Measurements from ENCODE around the gene SLC19A1.

SLC19A1 gene

DNA sequence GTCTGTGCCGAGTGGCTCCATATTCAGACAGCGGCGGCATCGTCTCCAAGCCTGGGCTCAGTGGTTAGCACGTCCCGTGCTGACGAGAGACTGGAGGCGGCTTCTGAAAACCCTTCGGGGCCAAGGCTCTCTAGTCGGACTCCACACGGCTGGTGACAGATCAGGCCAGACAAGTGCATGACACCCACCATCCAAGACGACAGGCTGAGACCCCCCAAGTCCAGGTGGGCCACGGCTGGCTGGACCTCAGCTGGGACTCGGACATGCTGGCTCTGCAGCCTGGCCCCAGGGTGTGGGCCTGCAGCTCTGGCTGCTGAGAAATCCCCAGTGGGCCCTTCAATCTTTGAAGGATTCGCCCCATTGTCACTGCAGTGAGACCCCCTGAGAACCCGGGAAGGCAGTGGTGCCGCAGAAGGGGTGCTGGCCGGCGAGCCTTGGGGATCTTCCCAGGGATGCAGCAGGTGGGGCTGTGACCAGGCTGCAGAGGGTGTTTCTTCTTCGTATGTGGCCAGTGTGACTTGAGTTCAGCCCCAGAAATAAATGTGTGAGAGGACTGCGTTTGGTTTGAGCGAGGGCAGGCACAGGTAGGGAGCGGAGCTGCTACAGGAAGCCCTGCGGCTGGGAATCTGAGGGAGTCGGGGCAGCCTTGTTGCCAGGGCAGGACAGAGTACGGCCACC, 15.9 kb upstream of the SLC19A1 start:
- no peak for DNase-seq (ENCODE audit: low spot score)

DNA sequence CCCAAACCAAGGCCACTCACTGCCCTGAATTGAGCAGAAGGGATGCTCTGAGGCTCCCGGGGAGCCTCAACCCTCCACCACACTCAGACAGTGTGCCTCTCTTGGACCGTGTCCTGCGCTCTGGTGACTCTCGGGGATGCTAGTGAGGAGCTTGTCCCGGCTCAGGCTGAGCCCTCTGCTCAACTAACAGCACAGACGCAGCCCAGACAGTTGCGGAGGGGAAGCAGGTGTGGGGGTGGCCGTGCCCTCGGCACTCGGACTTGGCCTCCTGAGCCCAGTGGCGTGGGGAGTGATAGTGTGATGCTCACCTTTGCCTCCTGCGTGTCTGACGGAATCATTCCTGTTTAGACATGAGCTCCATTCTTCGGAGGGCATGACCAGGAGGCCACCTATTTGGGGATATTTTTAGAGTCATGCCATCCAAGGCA, 15.4 kb upstream of the SLC19A1 start:
- DNase-seq (ENCODE audit: low spot score) = no peak

DNA sequence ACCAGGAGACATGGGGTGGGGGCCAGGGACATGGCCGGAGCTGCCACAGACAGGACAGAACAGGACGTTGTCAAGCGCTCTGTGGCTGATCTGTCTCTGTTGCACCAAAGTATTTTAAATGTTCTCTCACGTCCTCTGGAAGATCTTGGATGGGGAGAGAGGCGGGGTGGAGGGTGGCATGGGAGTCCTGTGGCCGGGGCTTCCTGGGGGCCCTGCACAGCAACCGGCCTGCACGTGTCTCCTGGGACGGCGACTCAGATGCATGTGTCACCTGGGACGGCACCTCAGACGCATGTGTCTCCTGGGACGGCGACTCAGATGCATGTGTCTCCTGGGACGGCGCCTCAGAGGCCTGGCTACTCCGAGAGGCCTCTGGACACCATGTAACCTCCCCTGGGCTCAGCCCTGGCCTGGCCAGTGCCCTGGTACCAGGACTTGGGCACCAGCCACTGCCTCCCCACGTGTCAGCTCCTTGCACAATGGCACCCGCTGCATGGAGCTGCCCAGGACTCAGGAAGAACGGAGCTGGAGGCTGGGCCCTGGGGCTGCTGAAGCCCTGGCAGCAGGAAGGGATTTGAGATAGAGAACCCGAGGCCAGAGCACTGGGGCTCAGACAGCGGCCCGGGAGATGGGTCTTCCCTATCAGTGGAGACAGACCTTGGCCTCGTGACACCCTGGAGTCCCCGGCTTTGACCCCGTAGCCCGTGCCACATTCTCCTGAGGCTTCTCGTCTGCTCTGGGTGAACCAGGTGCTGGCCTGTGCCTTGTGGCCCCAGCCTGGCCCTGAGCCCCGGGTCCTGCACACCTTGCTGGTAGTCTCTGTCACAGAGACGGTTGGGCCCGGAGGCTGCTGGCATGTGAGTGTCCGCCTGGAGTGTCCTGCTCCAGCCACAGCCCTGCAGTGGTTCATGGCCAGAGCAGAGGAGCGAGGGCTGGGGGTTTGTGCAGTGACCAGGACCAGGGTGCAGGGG, 14.7 kb upstream of the SLC19A1 start:
- no peak for DNase-seq (ENCODE audit: low spot score)

DNA sequence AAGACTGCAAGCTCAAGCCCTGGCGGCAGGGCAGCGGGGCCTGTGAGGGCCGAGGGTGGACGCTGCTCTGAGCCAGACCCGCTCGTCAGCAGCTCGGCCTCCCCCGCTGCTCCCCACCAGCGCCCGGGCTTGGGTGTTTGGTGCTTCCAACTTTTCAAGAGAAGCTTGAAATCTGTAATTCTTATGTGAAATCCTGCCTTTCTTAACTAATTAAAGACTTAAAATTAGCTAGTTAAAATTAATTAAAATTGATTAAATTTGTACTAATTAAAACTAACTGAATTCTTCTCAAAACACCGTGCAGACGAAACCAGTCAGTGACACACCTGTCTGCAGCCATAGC, 14.0 kb upstream of the SLC19A1 start:
- DNase-seq (ENCODE audit: low spot score) = no peak

DNA sequence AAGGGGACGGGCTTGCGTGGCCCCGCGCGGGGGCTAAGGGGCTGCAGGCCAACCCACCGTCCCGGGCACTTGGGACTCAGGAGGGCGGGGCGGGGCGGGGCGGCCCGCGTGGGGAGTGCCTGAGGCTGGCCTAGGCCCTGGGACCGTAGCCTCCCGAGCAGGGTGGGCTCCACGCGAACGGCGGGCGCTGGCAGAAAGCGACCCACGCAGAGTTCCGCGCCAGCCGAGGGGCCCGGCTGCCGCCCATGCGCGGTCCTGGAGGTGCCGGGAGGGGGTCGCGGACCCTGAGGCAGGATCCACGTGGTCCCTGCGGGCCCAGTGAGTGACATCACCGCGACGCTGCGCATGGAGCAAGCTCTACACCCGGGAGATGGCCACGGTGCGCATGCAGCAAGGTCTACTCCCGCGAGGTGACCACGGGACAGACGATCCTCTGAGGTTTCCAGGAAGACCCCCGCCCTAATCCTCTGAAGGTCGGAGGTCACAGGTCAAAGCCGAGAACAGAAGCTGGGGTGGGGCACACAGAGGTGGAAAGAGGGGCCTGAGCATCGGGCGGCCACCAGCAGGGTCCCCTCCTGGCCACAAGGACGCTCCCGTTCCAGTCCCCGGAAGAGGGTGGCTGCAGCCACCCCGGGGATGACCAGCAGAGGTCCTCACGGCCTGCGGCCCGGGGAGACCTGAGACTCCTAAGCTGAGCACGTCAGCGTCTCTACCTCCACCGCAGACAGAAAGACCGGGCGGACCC, 13.5 kb upstream of the SLC19A1 start:
- peak; percentile 70 for DNase-seq (ENCODE audit: low spot score)

DNA sequence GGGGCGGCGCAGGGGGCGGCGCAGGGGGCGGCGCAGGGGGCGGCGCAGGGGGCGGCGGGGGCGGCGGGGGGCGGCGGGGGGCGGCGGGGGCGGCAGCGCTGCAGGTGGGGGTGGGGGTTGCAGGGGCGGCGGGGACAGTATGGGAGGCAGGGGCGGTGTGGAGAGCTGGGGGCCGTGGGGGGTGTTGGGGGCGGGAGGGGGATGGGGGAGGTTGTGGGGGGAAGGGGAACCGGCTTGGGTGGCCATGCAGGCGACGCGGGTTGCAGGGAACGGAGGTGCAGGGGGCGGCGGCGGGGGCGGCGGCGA, 13.0 kb upstream of the SLC19A1 start:
- no peak for DNase-seq (ENCODE audit: low spot score)

DNA sequence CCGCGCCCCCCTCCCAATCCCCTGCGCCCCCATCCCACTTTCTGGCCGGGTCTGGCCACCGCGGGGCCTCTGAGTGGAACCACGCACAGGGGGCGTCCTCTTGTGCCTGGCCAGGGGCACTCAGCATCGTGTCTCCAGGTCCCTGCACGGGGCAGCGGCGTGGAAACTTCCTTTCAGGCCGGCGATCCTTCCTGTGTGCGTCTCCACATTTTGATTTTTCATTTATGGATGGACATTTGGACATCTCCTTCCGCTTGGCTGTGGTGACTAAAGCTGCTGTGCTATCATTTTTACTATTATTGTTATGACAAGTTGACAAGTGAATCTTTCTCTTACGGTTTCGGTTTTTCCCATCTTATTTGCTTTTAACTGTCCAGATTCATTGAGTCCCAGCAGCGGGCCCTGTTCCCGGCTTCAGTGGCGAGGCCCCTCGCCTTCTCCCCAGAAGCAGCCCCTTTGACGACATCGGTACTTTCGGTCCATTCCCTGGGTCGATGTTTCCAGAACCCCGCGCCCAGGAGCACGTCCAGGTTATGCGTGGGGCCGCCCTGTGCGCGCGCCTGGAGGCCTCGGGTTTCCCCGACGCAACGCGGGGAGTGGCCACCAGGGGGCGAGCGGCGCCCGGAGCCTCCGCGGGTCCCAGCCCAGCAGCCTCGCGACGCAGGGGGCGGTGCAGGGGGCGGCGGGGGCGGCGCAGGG, 12.4 kb upstream of the SLC19A1 start:
- DNase-seq (ENCODE audit: low spot score) = peak; percentile 85

DNA sequence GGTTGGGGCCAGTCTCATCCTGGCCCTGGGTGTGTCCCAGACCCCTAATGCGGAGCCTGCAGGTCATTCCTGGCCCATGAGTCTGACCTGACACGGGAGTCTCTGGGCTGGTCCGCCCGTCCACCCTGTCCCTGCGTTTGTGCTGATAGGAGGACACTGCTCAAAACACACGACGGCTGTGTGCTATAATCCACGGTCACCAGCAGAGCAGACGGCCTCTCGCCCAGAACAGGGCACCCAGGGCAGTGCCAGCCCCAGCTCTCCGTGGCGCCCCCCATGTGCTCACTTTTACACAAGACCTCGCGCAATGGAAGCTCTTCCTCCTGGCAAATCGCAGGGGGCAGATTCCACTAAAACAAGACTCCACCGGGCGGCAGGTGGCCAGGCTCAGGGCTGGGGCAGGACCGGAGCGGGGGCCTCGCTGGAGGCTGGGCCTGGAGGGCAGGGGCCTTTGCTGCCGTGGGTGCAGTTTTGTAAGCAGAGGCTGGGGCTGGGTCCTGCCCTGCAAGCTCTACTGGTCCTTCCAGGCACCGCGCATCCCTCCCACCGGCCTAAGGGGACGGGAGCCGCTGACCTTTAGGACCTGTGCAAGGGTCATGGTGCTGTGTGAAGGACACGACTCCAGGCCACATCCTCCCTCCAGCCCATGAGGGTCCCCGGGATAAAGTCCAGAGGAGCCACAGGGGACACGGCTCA, 10.6 kb upstream of the SLC19A1 start:
- DNase-seq (ENCODE audit: low spot score) = no peak

DNA sequence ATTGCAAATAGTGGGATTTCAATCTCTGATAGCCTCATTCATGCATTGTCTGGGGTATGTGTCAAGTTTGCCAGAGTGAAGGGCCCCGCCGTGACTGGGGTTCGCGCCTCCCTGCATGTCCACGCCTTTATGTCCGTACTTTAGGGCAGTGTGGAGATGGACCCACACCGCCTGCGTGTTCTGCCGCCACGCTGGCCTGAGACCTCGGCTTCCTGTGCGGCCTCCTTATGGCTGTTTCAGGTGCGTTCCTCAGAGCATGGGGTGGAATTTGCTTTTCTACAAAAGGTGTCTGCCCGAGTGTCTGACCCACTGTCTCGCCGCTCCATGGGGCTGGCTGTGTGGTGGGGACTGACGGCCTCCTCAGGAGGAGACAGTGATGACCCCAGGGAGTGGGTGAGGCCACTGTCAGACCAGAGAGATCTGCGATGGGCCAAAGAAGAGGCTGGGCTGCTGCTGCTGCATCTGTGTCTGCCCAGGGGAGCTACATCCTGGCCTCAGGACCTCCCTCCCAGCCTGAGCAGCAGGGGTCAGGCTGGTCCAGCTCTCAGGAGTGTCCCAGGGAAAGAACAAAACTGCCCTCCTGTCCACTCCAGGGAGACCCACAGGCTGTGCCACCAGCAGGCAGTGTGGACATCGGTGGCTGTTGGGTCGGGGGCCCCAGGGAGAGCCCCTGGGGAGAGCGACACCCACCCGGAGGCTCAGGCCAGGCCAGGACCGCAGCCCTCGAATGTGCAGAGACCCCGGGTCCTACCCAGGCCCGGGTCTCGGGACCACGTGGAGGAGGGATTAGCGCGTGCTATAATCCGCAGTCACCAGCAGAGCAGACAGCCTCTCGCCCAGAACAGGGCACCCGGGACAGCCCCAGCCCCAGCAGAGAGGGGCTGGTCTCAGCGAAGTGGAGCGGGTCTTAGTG, 9.8 kb upstream of the SLC19A1 start:
- DNase-seq (ENCODE audit: low spot score) = no peak

DNA sequence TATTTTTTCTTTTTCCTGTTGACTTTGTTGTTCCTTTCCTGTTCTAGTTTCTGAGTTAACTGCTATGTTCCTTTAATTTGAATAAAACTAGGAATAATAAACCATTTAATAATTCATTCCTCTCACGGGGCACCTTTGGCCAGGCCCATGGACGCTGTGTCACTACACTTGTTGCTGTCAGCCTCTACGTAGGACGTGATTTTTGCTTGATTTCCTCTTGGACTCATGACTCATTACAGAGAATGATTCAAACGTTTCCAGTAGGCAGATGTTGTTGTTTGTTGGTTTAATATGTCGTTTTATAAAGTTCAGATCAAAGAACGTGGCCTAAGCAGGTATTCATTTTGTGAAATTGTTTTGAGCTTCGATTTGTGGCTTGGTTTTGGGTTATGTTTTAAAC, 9.1 kb upstream of the SLC19A1 start:
- no peak for DNase-seq (ENCODE audit: low spot score)

DNA sequence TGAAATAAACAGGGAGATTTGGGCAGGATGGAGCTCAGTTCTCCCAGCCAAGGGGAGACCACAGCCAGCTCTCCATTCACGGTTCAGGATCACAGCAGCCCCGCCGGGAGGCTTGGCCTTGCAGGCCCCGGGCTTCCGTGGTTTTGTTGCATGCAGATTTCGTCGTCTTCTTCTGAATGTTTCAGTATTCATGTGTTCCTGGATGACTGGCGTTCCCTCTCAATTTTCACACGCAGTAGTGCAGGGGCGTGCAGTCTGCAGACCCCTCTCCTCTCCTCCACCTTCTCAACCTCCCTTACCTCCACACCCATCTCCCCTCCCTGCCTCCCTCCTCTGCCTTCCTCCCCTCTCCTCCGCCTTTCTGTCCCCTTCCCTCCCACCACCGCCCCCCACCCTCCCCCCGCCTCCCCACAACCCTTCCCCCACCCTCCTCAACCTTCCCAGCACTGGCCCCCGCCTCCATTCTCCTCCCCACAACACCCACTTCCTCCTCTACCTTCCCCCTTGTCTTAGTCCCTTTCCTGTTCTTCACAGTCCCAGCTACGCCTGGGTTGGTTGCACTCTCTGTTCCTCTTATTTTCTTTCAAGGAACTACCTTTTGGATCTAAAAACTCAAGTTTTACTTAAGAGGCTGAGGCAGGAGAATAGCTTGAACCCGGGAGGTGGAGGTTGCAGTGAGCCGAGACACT, 8.4 kb upstream of the SLC19A1 start:
- DNase-seq (ENCODE audit: low spot score) = peak; percentile 50

DNA sequence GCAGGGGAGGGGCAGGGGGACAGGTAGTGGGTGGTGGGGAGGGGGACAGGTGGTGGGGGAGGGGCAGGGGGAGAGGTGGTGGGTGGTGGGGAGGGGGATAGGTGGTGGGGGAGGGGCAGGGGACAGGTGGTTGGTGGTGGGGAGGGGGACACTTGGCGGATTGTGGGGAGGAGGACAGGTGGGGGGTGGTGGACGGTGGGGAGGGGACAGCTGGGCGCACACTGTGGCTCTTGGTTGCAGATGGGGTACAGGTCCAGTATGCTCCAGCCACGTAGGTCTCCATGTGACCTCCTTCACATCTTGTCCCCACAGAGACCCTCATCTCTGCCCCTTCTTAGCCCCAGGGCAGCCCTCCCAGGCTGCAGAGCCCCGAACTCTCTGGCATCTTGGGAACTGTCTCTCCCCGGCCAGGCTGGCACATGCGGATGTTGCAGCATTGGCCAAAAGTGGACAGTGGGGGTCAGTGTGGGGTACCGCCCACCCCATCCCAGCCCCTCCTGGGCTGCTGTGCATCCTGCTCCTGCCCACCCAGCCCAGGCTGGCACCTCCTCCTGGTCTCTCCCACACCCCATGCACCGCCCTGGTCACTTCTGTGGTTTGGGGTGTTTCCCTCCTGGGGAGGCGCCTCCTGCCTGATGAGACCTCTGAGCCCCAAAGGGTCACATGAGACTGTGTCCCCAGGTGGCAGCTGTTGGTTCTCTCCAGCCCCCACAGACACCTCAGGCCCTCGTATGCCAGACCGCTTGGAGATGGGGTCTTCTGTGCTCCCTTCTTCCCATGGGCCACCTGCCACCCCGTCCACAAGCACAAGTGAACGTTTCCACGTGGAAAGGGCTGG, 7.6 kb upstream of the SLC19A1 start:
- no peak for DNase-seq (ENCODE audit: low spot score)

DNA sequence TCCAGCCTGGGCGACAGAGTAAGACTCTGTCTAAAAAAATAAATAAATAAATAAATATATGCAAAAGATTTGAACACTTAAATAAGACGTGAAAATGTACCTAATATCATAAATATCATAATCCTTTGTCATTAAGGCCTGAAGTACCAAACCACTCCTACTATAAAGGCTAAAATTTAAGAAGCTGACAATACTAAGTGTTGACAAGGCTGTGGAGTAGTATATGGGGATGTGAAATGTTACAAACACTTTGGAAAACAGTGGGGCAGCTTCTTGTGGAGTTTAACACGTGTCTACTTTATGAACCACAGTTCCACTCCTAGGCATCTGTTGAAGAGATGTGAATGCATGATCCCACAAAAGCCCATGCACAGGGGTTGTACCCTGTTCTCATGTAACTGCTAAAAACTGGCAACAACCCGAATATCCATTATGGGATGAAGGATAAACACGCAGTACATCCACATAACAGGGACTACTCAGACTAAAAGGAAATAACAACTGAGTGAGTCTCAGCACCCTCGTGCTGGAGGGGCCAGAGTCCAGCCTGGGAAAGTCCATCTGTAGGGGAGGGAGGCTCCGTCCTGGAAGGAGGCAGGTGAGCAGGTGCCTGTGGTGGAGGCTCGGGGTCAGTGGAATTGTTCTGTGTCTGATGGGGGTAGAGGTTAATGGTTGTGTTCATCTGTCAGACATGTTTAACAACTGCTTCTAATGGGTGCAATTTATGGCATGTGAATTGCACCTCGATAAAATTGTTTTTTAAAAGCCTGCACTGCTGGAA, 6.7 kb upstream of the SLC19A1 start:
- no peak for DNase-seq (ENCODE audit: low spot score)

DNA sequence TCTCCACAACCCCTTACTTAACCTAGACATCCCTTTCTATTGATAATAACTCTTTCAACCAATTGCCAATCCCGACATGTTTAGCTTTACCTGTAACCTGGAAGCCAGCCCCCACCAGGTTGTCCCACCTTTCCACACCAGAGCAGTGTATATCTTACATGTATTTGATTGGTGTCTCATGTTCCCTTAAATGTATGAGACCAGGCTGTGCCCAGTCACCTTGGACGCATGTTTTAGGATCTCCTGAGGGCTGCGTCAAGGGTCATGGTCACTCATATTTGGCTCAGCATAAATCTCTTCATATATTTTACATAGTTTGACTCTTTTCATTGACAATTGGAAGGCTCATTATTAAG, 5.3 kb upstream of the SLC19A1 start:
- no peak for DNase-seq (ENCODE audit: low spot score)

DNA sequence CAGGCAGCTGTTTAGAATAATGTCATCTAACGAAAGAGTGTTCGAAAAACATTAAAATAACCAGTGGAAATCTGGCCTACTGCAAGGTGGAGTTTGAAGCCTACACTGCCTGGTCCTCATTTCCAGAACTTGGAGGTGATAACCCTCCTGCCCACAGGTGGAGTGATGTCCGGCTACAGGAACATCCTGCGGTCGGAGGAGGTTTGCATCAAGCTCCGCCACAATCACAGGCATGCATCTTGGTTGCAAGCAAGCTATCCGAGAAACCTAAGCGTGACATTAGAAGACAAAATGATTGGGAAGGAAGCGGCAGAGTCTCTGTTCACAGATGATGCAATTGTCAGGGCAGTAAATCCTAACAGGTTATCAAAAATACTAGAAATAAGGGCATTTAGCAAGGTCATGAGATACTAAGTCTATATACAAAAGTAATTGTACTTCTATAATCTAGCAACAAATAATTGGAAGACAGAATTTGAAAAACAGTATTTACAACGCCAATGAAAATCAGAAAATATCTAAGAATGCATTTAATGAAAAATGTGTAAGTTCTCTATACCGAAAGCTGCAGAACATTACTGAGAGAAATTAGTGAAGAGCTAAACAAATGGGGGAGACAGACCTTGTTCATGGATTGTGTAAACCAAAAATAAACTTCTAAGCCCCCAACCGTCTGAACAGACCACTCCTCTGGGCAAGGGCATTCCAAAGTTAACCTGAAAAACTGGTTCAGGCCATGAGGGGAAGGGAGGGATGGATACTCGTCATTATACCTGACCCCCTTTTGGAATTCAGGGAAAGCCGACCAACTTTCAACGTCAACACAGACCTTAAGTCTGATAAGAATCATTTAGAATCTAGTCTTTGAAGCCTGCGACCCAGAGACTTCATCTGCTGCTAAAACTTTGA, 4.7 kb upstream of the SLC19A1 start:
- DNase-seq (ENCODE audit: low spot score) = no peak

DNA sequence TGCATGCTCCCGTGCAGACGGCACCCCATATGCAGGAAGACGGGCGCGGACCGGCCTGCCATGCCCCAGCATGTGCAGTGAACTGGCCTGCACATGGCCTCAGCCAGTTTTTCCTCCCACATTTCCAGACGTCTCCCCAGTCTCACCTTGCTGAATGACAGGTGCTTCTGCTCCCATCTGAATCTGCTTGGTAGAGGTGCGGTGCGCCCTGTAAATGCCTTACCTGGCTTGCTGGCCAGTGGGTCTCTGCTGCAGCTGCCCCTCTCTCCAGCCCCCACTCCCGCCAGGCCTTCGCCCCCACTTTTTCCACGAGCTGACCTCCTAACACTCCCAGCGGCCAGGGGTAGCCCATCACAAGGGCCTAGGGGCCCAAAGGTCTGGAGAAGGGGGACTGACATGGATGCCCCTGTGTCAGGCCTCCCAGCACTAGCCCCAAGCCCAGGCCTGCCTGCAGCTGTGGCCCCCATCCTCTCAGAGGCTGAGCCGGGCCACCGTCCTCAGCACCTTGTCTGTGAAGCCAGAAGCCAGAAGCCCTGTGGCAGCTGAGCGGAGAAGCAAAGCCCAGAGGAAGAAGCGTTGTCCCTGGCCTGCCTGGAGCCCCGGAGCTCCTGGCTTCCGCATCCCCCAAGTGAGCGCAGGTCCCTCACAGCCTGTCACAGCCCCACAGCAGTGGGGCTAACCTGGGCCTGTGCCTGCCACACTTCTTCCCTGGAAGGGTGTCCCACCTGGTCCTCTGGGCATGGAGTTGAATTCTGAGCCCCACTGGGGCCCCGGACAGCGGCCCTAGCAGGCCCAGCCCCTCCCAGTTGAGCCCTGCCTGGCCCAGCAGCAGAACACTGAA, 3.7 kb upstream of the SLC19A1 start:
- no peak for DNase-seq (ENCODE audit: low spot score)

DNA sequence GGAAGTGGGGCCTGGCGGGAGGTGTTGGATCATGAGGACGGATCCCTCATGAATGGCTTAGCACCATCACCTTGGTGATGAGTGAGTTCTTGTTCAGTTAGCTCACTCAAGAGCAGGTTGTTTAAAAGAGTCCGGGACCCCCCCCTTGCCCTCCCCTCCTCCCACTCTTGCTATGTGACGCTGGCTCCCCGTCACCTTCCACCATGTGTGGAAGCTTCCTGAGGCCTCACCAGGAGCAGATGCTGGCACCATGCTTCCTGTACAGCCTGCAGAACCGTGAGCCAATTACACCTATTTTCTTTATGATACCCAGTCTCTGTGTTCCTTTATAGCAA, 3.0 kb upstream of the SLC19A1 start:
- DNase-seq (ENCODE audit: low spot score) = no peak

Measured in germinal center (tissue), 1 donor.